ENCODE results near the gene MTAP.
A peak's percentile ranks its signal among the peaks of the same experiment; 100 is the strongest.

The MTAP gene

DNA sequence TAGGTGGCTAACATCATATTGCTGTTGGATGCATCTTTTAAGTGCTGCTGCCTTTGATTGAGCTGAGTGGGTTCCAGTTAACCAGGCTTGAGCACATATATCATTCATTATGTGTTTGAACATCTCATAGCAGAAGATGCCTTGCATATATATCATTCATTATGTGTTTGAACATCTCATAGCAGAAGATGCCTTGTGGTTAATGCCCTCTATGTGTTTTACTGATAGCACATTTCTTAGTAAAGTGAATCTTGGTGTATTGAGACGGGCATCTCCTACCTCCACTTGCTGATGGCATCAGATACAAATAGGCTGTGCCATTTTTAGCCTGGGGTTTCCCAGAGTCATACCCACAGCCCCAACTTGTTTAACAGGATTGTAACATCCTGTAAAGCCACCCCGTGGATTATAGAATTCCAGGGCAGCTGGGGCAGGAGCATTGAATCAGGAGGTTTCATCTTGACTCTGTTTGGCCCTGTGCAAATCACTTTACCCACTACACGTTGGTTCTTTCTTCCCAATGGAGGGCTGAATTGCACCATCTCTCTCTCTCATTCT is 26.5 kb downstream of the MTAP start:
- no peak for DNase-seq (ENCODE audit: low read depth)
- no peak overlapping the region for H3K9ac ChIP-seq (ENCODE audit: low read length)
- H3K27me3 ChIP-seq (replicated peaks; ENCODE audit: control insufficient read depth, insufficient read depth, low read length), result no peaks in the 10 kb centered on the region
- no peak overlapping the region for H3K4me3 ChIP-seq (ENCODE audit: low read length)
- H3K9me3 ChIP-seq (ENCODE audit: control insufficient read depth, low read length), result no peaks in the 10 kb centered on the region
- peaks cover 21% of the 10 kb centered on the region for H3K4me1 ChIP-seq (ENCODE audit: control insufficient read depth, insufficient read depth, low read length)
- peaks cover 77% of the 10 kb centered on the region for H3K36me3 ChIP-seq (ENCODE audit: control insufficient read depth, insufficient read depth, low read length, severe bottlenecking)

DNA sequence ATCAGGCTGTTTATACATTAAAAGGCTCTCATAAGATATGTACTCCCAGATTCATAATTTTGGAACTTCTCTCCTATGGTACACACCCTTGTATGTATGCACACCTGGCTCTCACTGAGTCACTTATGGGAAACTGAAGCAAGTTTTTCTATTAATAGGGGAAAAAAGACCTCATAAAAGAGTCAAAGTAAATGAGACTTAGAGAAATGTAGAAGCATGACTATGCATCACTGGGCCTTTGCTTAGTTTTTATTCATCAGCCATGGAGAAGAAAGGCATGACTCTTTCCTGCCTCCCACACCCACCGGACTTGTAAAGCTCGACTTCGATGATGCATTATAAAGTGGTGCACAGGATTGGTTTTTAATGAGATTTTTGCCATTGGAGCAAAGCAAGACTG is 28.2 kb downstream of the MTAP start:
- H3K9me3 ChIP-seq (ENCODE audit: control insufficient read depth, low read length), result no peaks in the 10 kb centered on the region

DNA sequence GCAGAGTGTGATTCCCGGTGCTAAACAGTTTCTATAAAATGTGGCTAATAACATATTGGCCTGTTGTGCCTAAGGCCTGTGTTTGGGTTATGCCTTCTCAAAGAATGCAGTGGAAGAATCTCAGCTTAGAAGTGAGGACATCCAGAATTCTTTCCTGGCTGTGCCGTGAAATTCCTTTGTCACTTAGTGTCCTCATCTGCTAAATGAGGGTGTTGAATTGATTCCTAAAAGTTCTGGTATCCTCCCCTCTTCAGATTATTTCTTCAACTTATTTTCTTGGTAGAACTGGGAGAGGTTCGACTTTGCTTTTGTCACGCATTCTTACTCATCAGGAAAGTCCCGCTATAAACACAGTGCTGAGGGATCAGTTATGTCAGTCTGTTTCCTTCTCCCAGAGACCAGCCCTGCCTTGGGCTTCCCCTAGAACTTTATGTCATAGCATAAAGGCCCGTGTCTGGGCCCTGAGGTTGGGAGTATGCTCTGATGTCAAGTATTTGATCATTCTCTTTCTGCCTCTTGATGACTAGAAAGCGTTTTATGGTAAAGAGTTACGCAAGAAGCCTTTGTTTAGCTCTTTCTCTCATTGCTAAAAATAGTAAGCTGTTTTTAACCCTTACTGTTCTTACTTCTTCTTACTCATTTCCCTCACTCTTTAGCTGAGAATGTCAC is 29.5 kb downstream of the MTAP start:
- Histone ChIP-seq H3K4me3 (ENCODE audit: low read length) (peak overlapping the region; percentile 6), H3K27me3 (replicated peaks; ENCODE audit: control insufficient read depth, insufficient read depth, low read length) (no peaks in the 10 kb centered on the region), H3K9me3 (ENCODE audit: control insufficient read depth, low read length) (no peaks in the 10 kb centered on the region), H3K36me3 (ENCODE audit: control insufficient read depth, insufficient read depth, low read length, severe bottlenecking) (peaks cover 67% of the 10 kb centered on the region), H3K4me1 (ENCODE audit: control insufficient read depth, insufficient read depth, low read length) (peaks cover 30% of the 10 kb centered on the region), H3K9ac (ENCODE audit: low read length) (no peak overlapping the region)
- DNase-seq (ENCODE audit: low read depth), result peak; percentile 78

More for the DNA sequence above, 28.2 kb downstream of the MTAP start:
- H3K4me3 ChIP-seq (ENCODE audit: low read length), result no peak overlapping the region
- DNase-seq (ENCODE audit: low read depth), result no peak
- H3K4me1 ChIP-seq (ENCODE audit: control insufficient read depth, insufficient read depth, low read length), result peaks cover 21% of the 10 kb centered on the region
- no peak overlapping the region for H3K9ac ChIP-seq (ENCODE audit: low read length)
- no peaks in the 10 kb centered on the region for H3K27me3 ChIP-seq (replicated peaks; ENCODE audit: control insufficient read depth, insufficient read depth, low read length)
- H3K36me3 ChIP-seq (ENCODE audit: control insufficient read depth, insufficient read depth, low read length, severe bottlenecking), result peaks cover 79% of the 10 kb centered on the region

DNA sequence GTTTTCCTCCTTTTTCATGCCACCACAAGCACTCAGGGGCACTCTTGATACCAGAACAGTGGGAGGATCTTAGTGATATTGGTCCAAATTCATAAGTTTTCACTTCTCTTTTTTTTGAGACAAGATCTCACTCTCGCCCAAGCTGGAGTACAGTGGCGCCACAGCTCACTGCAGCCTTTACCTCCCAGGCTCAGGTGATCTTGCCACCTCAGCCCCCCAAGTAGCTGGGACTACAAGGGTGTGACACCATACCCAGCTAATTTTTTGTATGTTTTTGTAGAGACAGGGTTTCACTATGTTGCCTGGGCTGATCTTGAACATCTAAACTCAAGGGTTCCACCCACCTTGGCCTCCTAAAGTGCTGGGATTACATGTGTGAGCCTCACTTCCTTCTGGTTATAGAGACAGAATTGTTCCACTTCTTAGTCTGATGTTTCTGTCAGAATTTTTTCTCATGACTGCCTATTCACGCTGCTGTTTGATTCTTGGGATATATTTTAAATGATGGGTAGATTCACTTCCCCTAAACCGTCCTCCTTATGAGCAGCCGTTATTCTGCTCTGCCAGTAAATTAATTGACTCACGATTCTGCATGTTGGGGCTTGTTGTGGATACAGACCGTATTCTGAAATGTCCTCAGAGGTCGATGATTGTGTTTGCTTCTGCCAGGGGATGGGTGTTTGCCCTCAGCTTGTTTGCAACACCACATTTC is 30.8 kb downstream of the MTAP start:
- Histone ChIP-seq H3K9ac (ENCODE audit: low read length) (no peak overlapping the region), H3K4me3 (ENCODE audit: low read length) (no peak overlapping the region), H3K9me3 (ENCODE audit: control insufficient read depth, low read length) (no peaks in the 10 kb centered on the region), H3K36me3 (ENCODE audit: control insufficient read depth, insufficient read depth, low read length, severe bottlenecking) (peaks cover 64% of the 10 kb centered on the region), H3K27me3 (replicated peaks; ENCODE audit: control insufficient read depth, insufficient read depth, low read length) (no peaks in the 10 kb centered on the region), H3K4me1 (ENCODE audit: control insufficient read depth, insufficient read depth, low read length) (peaks cover 34% of the 10 kb centered on the region)
- no peak for DNase-seq (ENCODE audit: low read depth)

DNA sequence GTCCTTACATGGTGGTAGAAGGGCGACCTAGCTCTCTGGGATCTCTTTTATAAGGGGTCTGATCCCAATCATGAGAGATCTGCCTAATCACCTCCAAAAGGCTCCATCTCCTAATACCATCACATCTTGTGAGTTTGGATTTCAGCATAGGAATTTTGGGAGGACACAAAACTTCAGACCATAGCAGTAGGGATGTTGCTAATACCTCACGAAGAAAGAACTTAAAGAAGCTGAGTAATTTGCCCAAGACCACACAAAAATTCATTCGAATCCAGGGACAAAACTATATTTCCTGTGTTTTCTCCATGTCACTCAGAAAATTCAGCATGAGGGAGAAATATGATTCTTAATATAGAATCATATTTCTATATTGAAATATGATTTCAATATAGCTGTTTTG is 32.7 kb downstream of the MTAP start:
- H3K9me3 ChIP-seq (ENCODE audit: control insufficient read depth, low read length), result no peaks in the 10 kb centered on the region
- peaks cover 34% of the 10 kb centered on the region for H3K4me1 ChIP-seq (ENCODE audit: control insufficient read depth, insufficient read depth, low read length)
- H3K36me3 ChIP-seq (ENCODE audit: control insufficient read depth, insufficient read depth, low read length, severe bottlenecking), result peaks cover 64% of the 10 kb centered on the region
- H3K4me3 ChIP-seq (ENCODE audit: low read length), result no peak overlapping the region
- no peak overlapping the region for H3K9ac ChIP-seq (ENCODE audit: low read length)
- no peak for DNase-seq (ENCODE audit: low read depth)
- H3K27me3 ChIP-seq (replicated peaks; ENCODE audit: control insufficient read depth, insufficient read depth, low read length), result no peaks in the 10 kb centered on the region

DNA sequence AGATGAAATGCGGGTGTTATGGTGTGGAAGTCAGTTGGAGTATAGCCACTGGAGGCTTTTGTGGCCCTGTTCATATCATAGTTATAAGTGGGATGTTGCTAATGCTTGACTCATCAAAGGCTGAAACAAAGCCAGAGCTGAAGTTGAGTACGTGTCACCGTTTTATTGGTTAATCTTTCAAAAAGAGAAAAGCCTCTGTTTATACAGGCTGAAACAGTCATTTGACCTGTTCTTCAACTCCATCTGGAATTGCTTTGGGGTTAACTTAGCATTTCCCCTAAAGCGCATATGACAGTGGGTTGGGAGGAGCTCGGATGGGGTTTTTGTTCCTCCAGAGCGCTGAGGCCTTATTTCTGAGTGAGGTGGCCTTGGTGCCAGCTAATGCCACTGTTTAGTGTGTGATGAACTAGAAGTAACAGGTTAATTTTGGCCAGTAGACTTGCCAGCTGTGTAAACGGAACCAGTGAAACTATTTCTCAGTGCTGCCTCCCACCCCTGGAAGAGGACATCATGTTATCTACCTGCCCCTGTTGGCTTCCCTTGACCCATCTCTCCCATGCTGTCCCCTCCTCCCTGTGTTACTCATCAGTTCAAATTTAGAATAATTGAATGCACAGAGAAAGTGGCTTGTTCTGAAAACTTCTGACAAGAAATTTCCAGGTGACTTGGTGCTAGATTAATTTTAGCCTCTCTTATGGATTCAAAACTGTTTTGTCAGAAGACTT is 34.2 kb downstream of the MTAP start:
- no peaks in the 10 kb centered on the region for H3K9me3 ChIP-seq (ENCODE audit: control insufficient read depth, low read length)
- H3K27me3 ChIP-seq (replicated peaks; ENCODE audit: control insufficient read depth, insufficient read depth, low read length), result no peaks in the 10 kb centered on the region
- H3K36me3 ChIP-seq (ENCODE audit: control insufficient read depth, insufficient read depth, low read length, severe bottlenecking), result peaks cover 68% of the 10 kb centered on the region
- peak overlapping the region; percentile 11 for H3K9ac ChIP-seq (ENCODE audit: low read length)
- peak; percentile 95 for DNase-seq (ENCODE audit: low read depth)
- H3K4me3 ChIP-seq (ENCODE audit: low read length), result no peak overlapping the region
- H3K4me1 ChIP-seq (ENCODE audit: control insufficient read depth, insufficient read depth, low read length), result peaks cover 24% of the 10 kb centered on the region

DNA sequence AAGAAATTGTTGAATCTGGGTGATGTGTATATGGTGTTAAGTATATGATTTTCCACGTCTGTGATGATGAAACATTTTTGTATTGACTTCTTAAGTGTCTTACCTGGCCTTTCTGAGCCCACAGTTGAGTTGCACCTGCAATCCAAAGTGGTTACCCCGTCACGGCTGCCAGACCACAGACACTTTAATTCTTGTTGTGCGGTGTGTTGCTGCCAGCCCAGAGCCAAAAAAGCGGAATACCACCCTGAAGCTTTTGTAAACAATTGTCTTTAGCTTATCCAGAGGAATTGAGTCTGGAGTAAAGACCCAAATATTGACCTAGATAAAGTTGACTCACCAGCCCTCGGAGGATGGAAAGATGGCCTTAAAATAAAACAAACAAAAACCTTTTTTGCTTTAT is 35.1 kb downstream of the MTAP start:
- no peak overlapping the region for H3K4me3 ChIP-seq (ENCODE audit: low read length)
- H3K9ac ChIP-seq (ENCODE audit: low read length), result no peak overlapping the region
- DNase-seq (ENCODE audit: low read depth), result no peak
- H3K4me1 ChIP-seq (ENCODE audit: control insufficient read depth, insufficient read depth, low read length), result peaks cover 15% of the 10 kb centered on the region
- H3K36me3 ChIP-seq (ENCODE audit: control insufficient read depth, insufficient read depth, low read length, severe bottlenecking), result peaks cover 75% of the 10 kb centered on the region
- H3K27me3 ChIP-seq (replicated peaks; ENCODE audit: control insufficient read depth, insufficient read depth, low read length), result no peaks in the 10 kb centered on the region
- no peaks in the 10 kb centered on the region for H3K9me3 ChIP-seq (ENCODE audit: control insufficient read depth, low read length)

DNA sequence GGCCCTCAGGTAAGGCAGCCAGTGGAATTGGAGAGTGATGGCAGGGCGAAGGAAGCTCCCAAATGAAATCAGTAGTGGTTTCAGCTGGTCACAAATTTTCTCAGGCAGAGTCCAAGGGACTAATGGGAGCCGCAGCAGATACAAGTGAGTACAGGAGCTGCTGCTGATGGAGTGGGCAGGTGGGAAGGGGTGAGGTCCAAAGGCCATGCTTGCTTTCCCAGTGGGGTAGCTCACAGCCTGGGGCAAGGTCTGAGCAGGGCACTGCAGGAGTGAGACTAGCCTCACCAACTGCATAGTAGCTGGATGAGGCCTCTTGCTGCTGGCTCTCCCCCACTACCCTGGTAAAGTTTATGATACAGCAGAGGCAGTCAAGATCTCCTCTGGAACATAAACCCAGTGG is 38.2 kb downstream of the MTAP start:
- Histone ChIP-seq H3K4me3 (ENCODE audit: low read length) (no peak overlapping the region), H3K4me1 (ENCODE audit: control insufficient read depth, insufficient read depth, low read length) (peaks cover 13% of the 10 kb centered on the region), H3K36me3 (ENCODE audit: control insufficient read depth, insufficient read depth, low read length, severe bottlenecking) (peaks cover 50% of the 10 kb centered on the region), H3K9ac (ENCODE audit: low read length) (no peak overlapping the region), H3K27me3 (replicated peaks; ENCODE audit: control insufficient read depth, insufficient read depth, low read length) (no peaks in the 10 kb centered on the region), H3K9me3 (ENCODE audit: control insufficient read depth, low read length) (peaks cover 1% of the 10 kb centered on the region)
- DNase-seq (ENCODE audit: low read depth), result no peak

DNA sequence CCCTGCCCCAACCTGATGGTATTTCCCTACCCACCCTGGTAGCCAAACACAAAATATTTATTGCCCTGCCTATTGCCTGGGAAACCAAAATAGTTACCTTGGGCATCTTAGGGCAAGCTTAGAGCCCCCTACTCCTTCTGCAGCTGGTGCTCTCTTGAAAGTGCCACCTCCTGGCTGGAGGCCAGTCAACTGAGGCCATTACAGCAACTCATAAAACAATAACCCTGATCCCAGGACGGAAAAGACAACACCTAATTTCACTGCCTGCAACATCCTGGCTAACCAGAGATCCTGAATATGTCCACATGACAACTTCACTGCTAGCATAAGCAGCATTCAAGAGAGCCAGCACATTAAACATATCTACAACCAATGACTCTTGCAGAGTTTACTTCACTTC is 38.7 kb downstream of the MTAP start:
- H3K4me3 ChIP-seq (ENCODE audit: low read length), result no peak overlapping the region
- H3K36me3 ChIP-seq (ENCODE audit: control insufficient read depth, insufficient read depth, low read length, severe bottlenecking), result peaks cover 50% of the 10 kb centered on the region
- H3K9ac ChIP-seq (ENCODE audit: low read length), result no peak overlapping the region
- peaks cover 4% of the 10 kb centered on the region for H3K9me3 ChIP-seq (ENCODE audit: control insufficient read depth, low read length)
- DNase-seq (ENCODE audit: low read depth), result no peak
- H3K27me3 ChIP-seq (replicated peaks; ENCODE audit: control insufficient read depth, insufficient read depth, low read length), result no peaks in the 10 kb centered on the region
- H3K4me1 ChIP-seq (ENCODE audit: control insufficient read depth, insufficient read depth, low read length), result peaks cover 11% of the 10 kb centered on the region

DNA sequence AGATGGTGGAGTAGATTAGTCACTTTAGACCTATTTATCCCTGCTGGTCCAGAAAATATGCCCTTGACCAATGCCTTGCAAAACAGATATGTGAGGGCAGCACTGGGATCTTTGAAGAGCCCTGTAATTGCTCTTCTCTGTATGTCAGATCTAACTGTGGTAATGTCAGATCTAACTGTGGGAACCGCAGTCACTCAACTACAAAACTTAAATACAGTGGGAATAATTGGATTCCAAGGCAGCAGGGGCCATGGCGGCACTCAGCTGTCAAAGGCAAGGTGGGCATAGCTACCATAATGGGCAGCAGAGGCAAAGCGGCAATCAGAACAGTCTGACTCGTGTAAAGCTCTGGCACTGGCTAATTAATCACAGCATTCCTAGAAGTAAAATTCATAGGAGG is 46.2 kb downstream of the MTAP start:
- no peak overlapping the region for H3K9ac ChIP-seq (ENCODE audit: low read length)
- peaks cover 32% of the 10 kb centered on the region for H3K36me3 ChIP-seq (ENCODE audit: control insufficient read depth, insufficient read depth, low read length, severe bottlenecking)
- H3K27me3 ChIP-seq (replicated peaks; ENCODE audit: control insufficient read depth, insufficient read depth, low read length), result no peaks in the 10 kb centered on the region
- peaks cover 14% of the 10 kb centered on the region for H3K9me3 ChIP-seq (ENCODE audit: control insufficient read depth, low read length)
- no peaks in the 10 kb centered on the region for H3K4me1 ChIP-seq (ENCODE audit: control insufficient read depth, insufficient read depth, low read length)
- no peak for DNase-seq (ENCODE audit: low read depth)
- H3K4me3 ChIP-seq (ENCODE audit: low read length), result no peak overlapping the region

DNA sequence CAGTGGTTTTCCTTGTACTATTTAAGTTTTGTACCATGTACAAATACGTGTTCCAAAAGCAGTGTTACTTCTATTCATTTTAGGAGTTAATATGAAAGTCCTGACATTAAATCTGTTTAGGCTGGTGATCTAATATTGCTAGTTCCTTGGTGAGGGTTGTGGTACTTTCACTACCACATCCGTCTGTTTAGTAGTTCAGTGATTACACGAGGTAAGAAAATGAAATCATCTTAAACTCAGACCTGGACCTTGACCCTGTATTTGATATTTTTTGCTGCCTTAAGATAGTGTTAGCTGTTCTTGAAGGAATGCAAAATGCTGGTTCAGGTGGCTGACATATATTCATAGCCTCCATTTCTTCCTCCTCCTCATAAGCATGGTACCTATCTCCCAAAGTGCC is 50.3 kb downstream of the MTAP start:
- Histone ChIP-seq H3K9me3 (ENCODE audit: control insufficient read depth, low read length) (peaks cover 10% of the 10 kb centered on the region), H3K36me3 (ENCODE audit: control insufficient read depth, insufficient read depth, low read length, severe bottlenecking) (peaks cover 56% of the 10 kb centered on the region), H3K4me3 (ENCODE audit: low read length) (no peak overlapping the region), H3K27me3 (replicated peaks; ENCODE audit: control insufficient read depth, insufficient read depth, low read length) (no peaks in the 10 kb centered on the region), H3K9ac (ENCODE audit: low read length) (no peak overlapping the region), H3K4me1 (ENCODE audit: control insufficient read depth, insufficient read depth, low read length) (peaks cover 12% of the 10 kb centered on the region)
- DNase-seq (ENCODE audit: low read depth), result no peak

All from adipocyte (in vitro differentiated cells).